Astrocyte of the spinal cord (primary cell): ENCODE data around the gene SERPINF2.

Experiments used
- DNase-seq: peaks from one replicate; pipeline ENCODE4 v3.0.0; 2011; ENCODE audit warnings: low read depth, low spot score
- H3K4me3 ChIP-seq: 2 replicates; pipeline ENCODE4 v1.5.1; 2011; ENCODE audit warnings: low read depth, mild to moderate bottlenecking, low read length, moderate library complexity
- CTCF ChIP-seq: IDR thresholded peaks from 2 replicates; pipeline ENCODE4 v1.5.1; 2012; ENCODE audit warnings: low read depth, mild to moderate bottlenecking, low read length, inconsistent platforms
- in situ Hi-C: cut with HindIII; loops from 2 replicates; pipeline ENCODE4 v1.10.0; 2017; ENCODE audit warnings: low sequenced_read_pairs

The SERPINF2 gene

GRCh38 chr17:1730326-1731193 is 12.1 kb upstream of the SERPINF2 start:
- peak; percentile 81 for DNase-seq
- TF ChIP-seq CTCF = no peak
- H3K4me3 ChIP-seq = no peak overlapping the region
- in situ Hi-C loops = no loop called here

- no peak for TF ChIP-seq CTCF
- no peak overlapping the region for H3K4me3 ChIP-seq
- in situ Hi-C loops = no loop called here
- no peak for DNase-seq
These were observed 11.5 kb upstream of the SERPINF2 start for GRCh38 chr17:1731194-1731506.

DNA sequence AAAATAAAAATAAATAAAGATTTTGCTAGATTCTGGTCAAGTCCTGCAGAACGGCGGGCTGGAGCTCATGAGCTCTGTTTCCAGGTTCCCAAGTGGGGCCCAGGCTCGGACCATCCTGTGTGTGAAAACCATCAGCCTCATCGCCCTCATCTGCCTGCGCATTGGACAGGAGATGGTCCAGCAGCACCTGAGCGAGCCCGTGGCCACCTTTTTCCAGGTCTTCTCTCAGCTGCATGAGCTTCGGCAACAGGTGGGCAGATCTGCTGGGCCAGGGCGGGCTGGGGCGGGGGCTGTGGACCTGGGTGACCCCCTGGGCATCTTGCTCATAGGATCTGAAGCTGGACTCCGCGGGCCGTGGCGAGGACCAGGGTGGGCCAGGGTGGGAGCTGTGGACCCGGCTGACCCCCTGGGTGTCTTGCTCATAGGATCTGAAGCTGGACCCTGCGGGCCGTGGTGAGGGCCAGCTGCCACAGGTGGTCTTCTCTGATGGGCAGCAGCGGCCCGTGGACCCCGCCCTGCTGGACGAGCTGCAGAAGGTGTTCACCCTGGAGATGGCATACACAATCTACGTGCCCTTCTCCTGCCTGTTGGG is 10.3 kb upstream of the SERPINF2 start:
- in situ Hi-C loops = no loop called here
- H3K4me3 ChIP-seq = no peak overlapping the region
- TF ChIP-seq CTCF = no peak
- DNase-seq = no peak

GRCh38 chr17:1732833-1733321 is 9.8 kb upstream of the SERPINF2 start:
- no peak overlapping the region for H3K4me3 ChIP-seq
- TF ChIP-seq CTCF = no peak
- no peak for DNase-seq
- in situ Hi-C loops = no loop called here

- H3K4me3 ChIP-seq = no peak overlapping the region
- no peak for DNase-seq
- no peak for TF ChIP-seq CTCF
- in situ Hi-C loops = no loop called here
These were observed 8.9 kb upstream of the SERPINF2 start for GRCh38 chr17:1733759-1734158.

GRCh38 chr17:1735418-1735817 is 7.3 kb upstream of the SERPINF2 start:
- DNase-seq = no peak
- in situ Hi-C loops = no loop called here
- TF ChIP-seq CTCF = no peak

More at GRCh38 chr17:1735418-1735817, 7.3 kb upstream of the SERPINF2 start:
- H3K4me3 ChIP-seq = no peak overlapping the region
